ENCODE measurements around the gene SPG11. TPM values are rescaled to one million over a fixed set of nuclear protein-coding genes. Genes with fewer than 3 reads are reported as not detected.
A peak's percentile ranks its signal among the peaks of the same experiment; 100 is the strongest.

The SPG11 gene
- total and polyA plus RNA-seq, 9 of the 15 experiments (the other 6 are each of a cell fraction or from before 2014, with no cell fraction given) = 23.3 to 71.2 (median 45.6) TPM

DNA sequence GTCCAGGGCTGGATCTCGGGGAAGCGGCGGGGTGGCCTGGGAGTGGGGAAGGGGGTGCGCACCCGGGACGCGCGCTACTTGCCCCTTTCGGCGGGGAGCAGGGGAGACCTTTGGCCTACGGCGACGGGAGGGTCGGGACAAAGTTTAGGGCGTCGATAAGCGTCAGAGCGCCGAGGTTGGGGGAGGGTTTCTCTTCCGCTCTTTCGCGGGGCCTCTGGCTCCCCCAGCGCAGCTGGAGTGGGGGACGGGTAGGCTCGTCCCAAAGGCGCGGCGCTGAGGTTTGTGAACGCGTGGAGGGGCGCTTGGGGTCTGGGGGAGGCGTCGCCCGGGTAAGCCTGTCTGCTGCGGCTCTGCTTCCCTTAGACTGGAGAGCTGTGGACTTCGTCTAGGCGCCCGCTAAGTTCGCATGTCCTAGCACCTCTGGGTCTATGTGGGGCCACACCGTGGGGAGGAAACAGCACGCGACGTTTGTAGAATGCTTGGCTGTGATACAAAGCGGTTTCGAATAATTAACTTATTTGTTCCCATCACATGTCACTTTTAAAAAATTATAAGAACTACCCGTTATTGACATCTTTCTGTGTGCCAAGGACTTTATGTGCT, 48.4 kb upstream of the SPG11 start (continued):
- no peak for TF ChIP-seq KLF13 (tag; IDR thresholded peaks at IDR 0.05; ENCODE audit: borderline replicate concordance, low read depth)
- no peak for TF ChIP-seq ZNF143 (CRISPR knock-in tag; IDR thresholded peaks at IDR 0.05)
- TF ChIP-seq, protein P1, sequence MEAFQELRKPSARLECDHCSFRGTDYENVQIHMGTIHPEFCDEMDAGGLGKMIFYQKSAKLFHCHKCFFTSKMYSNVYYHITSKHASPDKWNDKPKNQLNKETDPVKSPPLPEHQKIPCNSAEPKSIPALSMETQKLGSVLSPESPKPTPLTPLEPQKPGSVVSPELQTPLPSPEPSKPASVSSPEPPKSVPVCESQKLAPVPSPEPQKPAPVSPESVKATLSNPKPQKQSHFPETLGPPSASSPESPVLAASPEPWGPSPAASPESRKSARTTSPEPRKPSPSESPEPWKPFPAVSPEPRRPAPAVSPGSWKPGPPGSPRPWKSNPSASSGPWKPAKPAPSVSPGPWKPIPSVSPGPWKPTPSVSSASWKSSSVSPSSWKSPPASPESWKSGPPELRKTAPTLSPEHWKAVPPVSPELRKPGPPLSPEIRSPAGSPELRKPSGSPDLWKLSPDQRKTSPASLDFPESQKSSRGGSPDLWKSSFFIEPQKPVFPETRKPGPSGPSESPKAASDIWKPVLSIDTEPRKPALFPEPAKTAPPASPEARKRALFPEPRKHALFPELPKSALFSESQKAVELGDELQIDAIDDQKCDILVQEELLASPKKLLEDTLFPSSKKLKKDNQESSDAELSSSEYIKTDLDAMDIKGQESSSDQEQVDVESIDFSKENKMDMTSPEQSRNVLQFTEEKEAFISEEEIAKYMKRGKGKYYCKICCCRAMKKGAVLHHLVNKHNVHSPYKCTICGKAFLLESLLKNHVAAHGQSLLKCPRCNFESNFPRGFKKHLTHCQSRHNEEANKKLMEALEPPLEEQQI (IDR thresholded peaks at IDR 0.05) = 0 out of 2 replicates have a peak, but pooled peaks have one; percentile 55
- no peak for TF ChIP-seq ZNF589 (CRISPR knock-in tag; IDR thresholded peaks at IDR 0.05; ENCODE audit: low read depth)
- TF ChIP-seq ZFP1 (CRISPR knock-in tag; IDR thresholded peaks at IDR 0.05) = no peak
- TF ChIP-seq, protein P2, sequence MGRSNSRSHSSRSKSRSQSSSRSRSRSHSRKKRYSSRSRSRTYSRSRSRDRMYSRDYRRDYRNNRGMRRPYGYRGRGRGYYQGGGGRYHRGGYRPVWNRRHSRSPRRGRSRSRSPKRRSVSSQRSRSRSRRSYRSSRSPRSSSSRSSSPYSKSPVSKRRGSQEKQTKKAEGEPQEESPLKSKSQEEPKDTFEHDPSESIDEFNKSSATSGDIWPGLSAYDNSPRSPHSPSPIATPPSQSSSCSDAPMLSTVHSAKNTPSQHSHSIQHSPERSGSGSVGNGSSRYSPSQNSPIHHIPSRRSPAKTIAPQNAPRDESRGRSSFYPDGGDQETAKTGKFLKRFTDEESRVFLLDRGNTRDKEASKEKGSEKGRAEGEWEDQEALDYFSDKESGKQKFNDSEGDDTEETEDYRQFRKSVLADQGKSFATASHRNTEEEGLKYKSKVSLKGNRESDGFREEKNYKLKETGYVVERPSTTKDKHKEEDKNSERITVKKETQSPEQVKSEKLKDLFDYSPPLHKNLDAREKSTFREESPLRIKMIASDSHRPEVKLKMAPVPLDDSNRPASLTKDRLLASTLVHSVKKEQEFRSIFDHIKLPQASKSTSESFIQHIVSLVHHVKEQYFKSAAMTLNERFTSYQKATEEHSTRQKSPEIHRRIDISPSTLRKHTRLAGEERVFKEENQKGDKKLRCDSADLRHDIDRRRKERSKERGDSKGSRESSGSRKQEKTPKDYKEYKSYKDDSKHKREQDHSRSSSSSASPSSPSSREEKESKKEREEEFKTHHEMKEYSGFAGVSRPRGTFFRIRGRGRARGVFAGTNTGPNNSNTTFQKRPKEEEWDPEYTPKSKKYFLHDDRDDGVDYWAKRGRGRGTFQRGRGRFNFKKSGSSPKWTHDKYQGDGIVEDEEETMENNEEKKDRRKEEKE (IDR thresholded peaks at IDR 0.05; ENCODE audit: borderline replicate concordance in 1 of 2, control insufficient read depth in 1 of 2, low read depth in 2 of 2, low read length in 1 of 2) = no peak
- TF ChIP-seq CSDE1 (IDR thresholded peaks at IDR 0.05) = no peak
- TF ChIP-seq ETS2 (tag; IDR thresholded peaks at IDR 0.05; ENCODE audit: borderline replicate concordance, poor library complexity, severe bottlenecking) = no peak
- no peak for TF ChIP-seq ATF1 (CRISPR knock-in tag; IDR thresholded peaks at IDR 0.05)
- TF ChIP-seq ATF1 (tag; IDR thresholded peaks at IDR 0.05) = no peak
- TF ChIP-seq POLR2H (tag; IDR thresholded peaks at IDR 0.05; ENCODE audit: low read depth) = no peak
- TF ChIP-seq ZNF41 (CRISPR knock-in tag; conservative IDR thresholded peaks at IDR 0.05) = no peak
- TF ChIP-seq ARNT (IDR thresholded peaks at IDR 0.05) = no peak
- TF ChIP-seq XRCC4 (IDR thresholded peaks at IDR 0.05; ENCODE audit: extremely low read depth, insufficient read depth, insufficient read length) = no peak

Measured in K562 (cell line).